Neural progenitor cell (in vitro differentiated cells): ENCODE results near the gene LIPT2.

Experiments used
- EZH2 ChIP-seq: fragments of 200-600 bp; sonication (generic); IDR thresholded peaks from 2 replicates; pipeline ENCODE4 v1.6.1; 2017; ENCODE audit warnings: antibody characterized with exemption, mild to moderate bottlenecking, moderate library complexity
- EZH2phosphoT487 ChIP-seq: fragments of 200-600 bp; sonication (generic); IDR thresholded peaks from 2 replicates; pipeline ENCODE4 v1.6.1; 2017; ENCODE audit warnings: antibody characterized with exemption
- TF ChIP-seq, protein P1 (sequence below): fragments of 200-600 bp; sonication (generic); IDR thresholded peaks from 2 replicates; pipeline ENCODE4 v1.5.1; 2017; ENCODE audit warnings: antibody characterized with exemption, mild to moderate bottlenecking

DNA sequence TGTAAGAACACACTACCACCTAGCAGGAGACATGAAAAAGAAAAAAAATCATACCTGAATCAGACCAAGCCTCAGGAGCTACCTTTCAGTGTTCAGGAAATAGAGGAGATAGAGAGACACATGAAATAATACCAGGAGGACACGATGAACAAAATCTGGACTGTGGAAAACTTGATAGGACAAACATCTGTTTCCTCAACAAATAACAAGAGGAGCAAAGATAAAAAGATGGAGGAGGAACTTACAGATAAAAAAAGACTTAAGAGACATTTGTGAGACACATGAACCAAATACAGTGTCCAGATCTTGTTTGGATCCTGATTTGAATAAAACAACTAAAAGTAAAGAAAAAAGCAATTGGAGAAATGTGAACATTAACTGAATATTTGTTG, 13.8 kb downstream of the LIPT2 start:
- TF ChIP-seq, protein P1, sequence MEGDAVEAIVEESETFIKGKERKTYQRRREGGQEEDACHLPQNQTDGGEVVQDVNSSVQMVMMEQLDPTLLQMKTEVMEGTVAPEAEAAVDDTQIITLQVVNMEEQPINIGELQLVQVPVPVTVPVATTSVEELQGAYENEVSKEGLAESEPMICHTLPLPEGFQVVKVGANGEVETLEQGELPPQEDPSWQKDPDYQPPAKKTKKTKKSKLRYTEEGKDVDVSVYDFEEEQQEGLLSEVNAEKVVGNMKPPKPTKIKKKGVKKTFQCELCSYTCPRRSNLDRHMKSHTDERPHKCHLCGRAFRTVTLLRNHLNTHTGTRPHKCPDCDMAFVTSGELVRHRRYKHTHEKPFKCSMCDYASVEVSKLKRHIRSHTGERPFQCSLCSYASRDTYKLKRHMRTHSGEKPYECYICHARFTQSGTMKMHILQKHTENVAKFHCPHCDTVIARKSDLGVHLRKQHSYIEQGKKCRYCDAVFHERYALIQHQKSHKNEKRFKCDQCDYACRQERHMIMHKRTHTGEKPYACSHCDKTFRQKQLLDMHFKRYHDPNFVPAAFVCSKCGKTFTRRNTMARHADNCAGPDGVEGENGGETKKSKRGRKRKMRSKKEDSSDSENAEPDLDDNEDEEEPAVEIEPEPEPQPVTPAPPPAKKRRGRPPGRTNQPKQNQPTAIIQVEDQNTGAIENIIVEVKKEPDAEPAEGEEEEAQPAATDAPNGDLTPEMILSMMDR = no peak
- TF ChIP-seq EZH2 = no peak
- TF ChIP-seq EZH2phosphoT487 = no peak
